ENCODE measurements around the gene GATC.

Gene GATC

DNA sequence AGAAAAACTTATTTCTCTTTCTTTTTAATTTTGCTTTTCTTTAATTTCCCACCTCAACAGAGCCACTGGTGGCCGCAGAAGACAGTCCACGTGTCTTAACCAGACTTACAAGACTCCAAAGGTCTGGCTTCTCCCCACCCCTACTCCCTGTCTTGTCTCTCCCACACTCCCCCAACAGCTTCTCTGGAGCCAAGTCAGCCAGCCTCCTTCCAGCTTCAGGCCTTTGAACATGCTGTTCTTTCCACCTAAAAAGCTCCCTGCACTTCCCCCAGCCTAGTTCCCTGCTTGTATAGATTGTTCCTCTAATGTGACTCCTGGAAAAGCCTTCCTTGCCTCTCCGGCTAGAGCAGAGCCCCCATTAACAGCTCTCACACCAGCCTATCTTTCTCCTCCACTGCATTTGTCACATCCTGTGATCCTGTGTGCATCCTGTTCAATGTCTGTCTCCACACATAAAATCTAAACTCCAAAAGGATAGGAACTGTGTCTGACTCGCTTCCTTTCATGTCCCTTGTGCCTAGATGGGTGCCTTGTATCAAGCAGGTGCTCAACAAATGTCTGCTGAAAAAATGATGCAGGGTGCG, 41.9 kb downstream of the GATC start:
- H3K27ac ChIP-seq = peak overlapping the region in 3 of 11 experiments; percentile 38 to 47 (median 42); a peak in 5 of 22 replicates
- no peak for TF ChIP-seq Cebpa-rat (IDR thresholded peaks at IDR 0.05)
- H3K27me3 ChIP-seq = no peaks in the 10 kb centered on the region
- no peak overlapping the region for H3K4me2 ChIP-seq
- H3K36me3 ChIP-seq = peaks cover 0 to 28% (median 18%) of the 10 kb centered on the region in 11 experiments; a peak in 13 of 22 replicates
- H3K4me1 ChIP-seq = peaks cover 15 to 40% (median 24%) of the 10 kb centered on the region in 10 experiments
- no peak overlapping the region for H3K4me3 ChIP-seq
- H3K9me3 ChIP-seq (replicated peaks in 1 of 11) = no peaks in the 10 kb centered on the region
- no peaks in the 10 kb centered on the region for H4K20me1 ChIP-seq
- H3K9ac ChIP-seq = peak overlapping the region in 2 of 11 experiments; percentile 33 to 35; a peak in 2 of 22 replicates

GRCh38 chr12:120489018-120489417, 42.8 kb downstream of the GATC start:
- Histone ChIP-seq H3K9me3 (replicated peaks in 1 of 11) (no peaks in the 10 kb centered on the region), H4K20me1 (no peaks in the 10 kb centered on the region), H3K27me3 (no peaks in the 10 kb centered on the region), H3K4me3 (no peak overlapping the region), H3K9ac (no peak overlapping the region), H3K4me1 (peaks cover 11 to 31% (median 15%) of the 10 kb centered on the region in 10 experiments; a peak in 19 of 20 replicates), H3K27ac (no peak overlapping the region), H3K36me3 (peaks cover 0 to 27% (median 17%) of the 10 kb centered on the region in 11 experiments; a peak in 12 of 22 replicates), H3K4me2 (peak overlapping the region in 5 of 11 experiments; percentile 4 to 46 (median 33); a peak in 7 of 22 replicates)
- TF ChIP-seq Cebpa-rat (IDR thresholded peaks at IDR 0.05) = no peak

GRCh38 chr12:120490325-120490724, 44.1 kb downstream of the GATC start:
- Histone ChIP-seq H4K20me1 (no peaks in the 10 kb centered on the region), H3K36me3 (peaks cover 0 to 27% (median 17%) of the 10 kb centered on the region in 11 experiments; a peak in 12 of 22 replicates), H3K27me3 (no peaks in the 10 kb centered on the region), H3K4me3 (no peak overlapping the region), H3K9me3 (replicated peaks in 1 of 11) (no peaks in the 10 kb centered on the region), H3K9ac (no peak overlapping the region; a peak in 1 of 22 replicates), H3K27ac (no peak overlapping the region), H3K4me2 (no peak overlapping the region), H3K4me1 (peaks cover 22 to 38% (median 26%) of the 10 kb centered on the region in 10 experiments)
- no peak for TF ChIP-seq Cebpa-rat (IDR thresholded peaks at IDR 0.05)

DNA sequence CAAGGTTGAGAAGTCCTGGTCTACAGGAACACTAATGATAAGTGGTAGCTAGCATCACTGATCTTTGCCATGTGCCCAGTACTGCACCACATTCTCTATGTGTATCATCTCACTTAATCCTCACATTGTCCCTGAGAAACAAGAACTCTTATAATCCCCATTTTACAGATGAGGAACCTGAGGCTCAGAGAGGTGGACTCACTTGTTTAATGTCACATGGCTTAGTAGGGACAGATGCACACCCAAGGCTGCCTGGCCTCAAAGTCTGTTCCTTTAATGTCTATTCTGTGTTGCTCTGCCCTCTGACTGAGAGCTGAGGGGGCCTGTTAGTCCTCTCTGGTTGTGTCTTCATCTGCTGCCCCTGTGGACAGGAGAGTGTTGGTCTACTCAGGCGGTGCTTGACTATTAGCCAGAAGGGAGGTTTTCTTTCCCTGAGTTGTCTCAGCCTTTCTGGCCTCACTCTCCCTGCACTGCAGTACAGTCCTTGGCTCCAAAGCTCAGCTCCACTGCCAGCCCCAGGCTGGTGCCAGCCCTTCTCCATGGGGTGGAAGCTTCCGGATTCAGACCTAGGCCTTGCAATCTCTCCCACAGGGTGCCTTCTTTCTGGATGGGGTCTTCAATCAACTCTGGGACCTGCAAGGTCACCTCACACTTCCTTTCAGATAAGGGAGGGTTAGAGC, 44.7 kb downstream of the GATC start:
- H3K4me1 ChIP-seq = peaks cover 18 to 38% (median 26%) of the 10 kb centered on the region in 10 experiments
- no peak overlapping the region for H3K27ac ChIP-seq
- no peaks in the 10 kb centered on the region for H3K27me3 ChIP-seq
- H3K36me3 ChIP-seq = peaks cover 0 to 27% (median 17%) of the 10 kb centered on the region in 11 experiments; a peak in 12 of 22 replicates
- no peak overlapping the region for H3K4me3 ChIP-seq
- H4K20me1 ChIP-seq = no peaks in the 10 kb centered on the region
- H3K9me3 ChIP-seq (replicated peaks in 1 of 11) = no peaks in the 10 kb centered on the region
- no peak for TF ChIP-seq Cebpa-rat (IDR thresholded peaks at IDR 0.05)
- peak overlapping the region in 1 of 11 experiments; percentile 17; a peak in 1 of 22 replicates for H3K9ac ChIP-seq
- H3K4me2 ChIP-seq = no peak overlapping the region

- Histone ChIP-seq H3K4me1 (peaks cover 24 to 33% (median 28%) of the 10 kb centered on the region in 10 experiments), H3K9ac (peak overlapping the region in 9 of 11 experiments; percentile 46 to 91 (median 84); a peak in 16 of 22 replicates), H3K36me3 (peaks cover 26 to 51% (median 40%) of the 10 kb centered on the region in 11 experiments), H3K4me2 (peak overlapping the region; percentile 69 to 95 (median 89)), H3K9me3 (replicated peaks in 1 of 11) (no peaks in the 10 kb centered on the region), H3K4me3 (peak overlapping the region; percentile 85 to 99 (median 97)), H3K27me3 (no peaks in the 10 kb centered on the region), H3K27ac (peak overlapping the region in 4 of 11 experiments; percentile 23 to 74 (median 56); a peak in 3 of 22 replicates), H4K20me1 (peaks cover 20 to 38% (median 31%) of the 10 kb centered on the region in 11 experiments)
- no peak for TF ChIP-seq Cebpa-rat (IDR thresholded peaks at IDR 0.05)
Observed at GRCh38 chr12:120495186-120495730, 49.0 kb downstream of the GATC start.

- H3K9me3 ChIP-seq (replicated peaks in 1 of 11) = no peaks in the 10 kb centered on the region
- H4K20me1 ChIP-seq = peaks cover 20 to 38% (median 31%) of the 10 kb centered on the region in 11 experiments
- H3K9ac ChIP-seq = peak within 1 kb of the TSS; percentile 78 to 91 (median 84)
- peaks cover 24 to 33% (median 28%) of the 10 kb centered on the region in 10 experiments for H3K4me1 ChIP-seq
- H3K27ac ChIP-seq = peak within 1 kb of the TSS; percentile 44 to 81 (median 73); a peak in 21 of 22 replicates
- peak within 1 kb of the TSS; percentile 85 to 99 (median 97) for H3K4me3 ChIP-seq
- no peak for TF ChIP-seq Cebpa-rat (IDR thresholded peaks at IDR 0.05)
- peak within 1 kb of the TSS; percentile 85 to 98 (median 92) for H3K4me2 ChIP-seq
- H3K36me3 ChIP-seq = peaks cover 32 to 51% (median 40%) of the 10 kb centered on the region in 11 experiments
- H3K27me3 ChIP-seq = no peaks in the 10 kb centered on the region
Observed at GRCh38 chr12:120495731-120496412, 49.6 kb downstream of the GATC start, which contains the start of gene DYNLL1. Gene DYNLL1, plus strand, starts transcription at chr12:120496113. Its CDS starts 309 bp downstream, at chr12:120496422.

GRCh38 chr12:120496413-120497340, 50.4 kb downstream of the GATC start:
- TF ChIP-seq Cebpa-rat (IDR thresholded peaks at IDR 0.05) = no peak
- H3K27ac ChIP-seq = peak overlapping the region; percentile 44 to 81 (median 73); a peak in 21 of 22 replicates
- H3K27me3 ChIP-seq = no peaks in the 10 kb centered on the region
- peak overlapping the region; percentile 85 to 99 (median 97) for H3K4me3 ChIP-seq
- H4K20me1 ChIP-seq = peaks cover 20 to 38% (median 31%) of the 10 kb centered on the region in 11 experiments
- no peaks in the 10 kb centered on the region for H3K9me3 ChIP-seq (replicated peaks in 1 of 11)
- peak overlapping the region; percentile 81 to 98 (median 92) for H3K4me2 ChIP-seq
- peaks cover 35 to 51% (median 43%) of the 10 kb centered on the region in 11 experiments for H3K36me3 ChIP-seq
- H3K9ac ChIP-seq = peak overlapping the region; percentile 78 to 91 (median 84)
- peaks cover 24 to 33% (median 28%) of the 10 kb centered on the region in 10 experiments for H3K4me1 ChIP-seq

Measured in BLaER1 treated with 17β-estradiol and CSF1 and Interleukin-3, amounts not matched to agents 10 nM and 100 nM (cell line).